Fibroblast of pulmonary artery (primary cell): Measurements from ENCODE around the gene SMCR8.
"Not testable (repeated sequence)": the region's sequence is repeated elsewhere in the genome, so short reads cannot be mapped to it uniquely, and the experiment has no call there.

ENCODE experiments used
- DNase-seq: peaks from one replicate; pipeline ENCODE4 v3.0.0-alpha.2; 2010; ENCODE audit warnings: low read depth
- H3K4me3 ChIP-seq: replicated peaks from 2 replicates; pipeline ENCODE4 v1.5.1; 2011; ENCODE audit warnings: low read depth, mild to moderate bottlenecking, control low read depth, low read length, moderate library complexity
- CTCF ChIP-seq: IDR thresholded peaks from 2 replicates; pipeline ENCODE4 v1.5.1; 2011; ENCODE audit warnings: mild to moderate bottlenecking, control low read depth, low read length, inconsistent platforms; ENCODE audit errors: missing control alignments

The SMCR8 gene

GRCh38 chr17:18328643-18329204 lies 13.6 kb downstream of the SMCR8 start:
- TF ChIP-seq CTCF = no peak
- DNase-seq = no peak
- H3K4me3 ChIP-seq = no peak overlapping the region

DNA sequence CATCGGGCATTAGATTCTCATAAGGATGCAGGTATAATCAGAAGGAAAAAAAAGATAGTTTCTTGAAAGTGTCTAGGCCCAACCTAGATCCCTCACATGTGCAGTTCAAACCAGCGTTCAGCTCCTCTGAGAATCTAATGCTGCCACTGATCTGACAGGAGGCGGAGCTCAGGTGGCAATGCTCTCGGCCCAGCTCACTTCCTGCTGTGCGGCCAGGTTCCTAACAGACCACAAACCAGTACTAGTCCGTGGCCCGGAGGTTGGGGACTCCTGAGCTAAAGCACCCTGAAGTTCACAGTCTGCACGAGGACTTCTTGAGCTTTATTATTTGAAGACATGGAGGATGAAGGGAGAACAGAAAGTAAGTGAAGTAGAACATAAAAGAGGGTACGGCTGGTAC lies 16.8 kb downstream of the SMCR8 start:
- no peak overlapping the region for H3K4me3 ChIP-seq
- no peak for TF ChIP-seq CTCF
- DNase-seq = no peak

- DNase-seq = no peak
- no peak overlapping the region for H3K4me3 ChIP-seq
- TF ChIP-seq CTCF = no peak
Measured at GRCh38 chr17:18332909-18333489, 17.9 kb downstream of the SMCR8 start.

DNA sequence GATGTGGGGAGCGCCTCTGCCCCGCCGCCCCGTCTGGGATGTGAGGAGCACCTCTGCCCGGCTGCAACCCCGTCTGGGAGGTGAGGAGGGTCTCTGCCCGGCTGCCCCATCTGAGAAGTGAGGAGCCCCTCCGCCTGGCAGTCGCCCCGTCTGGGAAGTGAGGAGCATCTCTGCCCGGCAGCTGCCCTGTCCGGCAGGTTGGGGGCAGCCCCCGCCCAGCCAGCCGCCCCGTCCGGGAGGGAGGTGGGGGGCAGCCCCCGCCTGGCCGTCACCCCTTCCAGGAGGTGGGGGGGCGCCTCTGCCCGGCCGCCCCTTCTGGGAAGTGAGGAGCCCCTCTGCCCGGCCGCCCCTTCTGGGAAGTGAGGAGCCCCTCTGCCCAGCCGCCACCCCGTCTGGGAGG lies 23.1 kb downstream of the SMCR8 start:
- DNase-seq, H3K4me3 ChIP-seq: not testable (repeated sequence)

DNA sequence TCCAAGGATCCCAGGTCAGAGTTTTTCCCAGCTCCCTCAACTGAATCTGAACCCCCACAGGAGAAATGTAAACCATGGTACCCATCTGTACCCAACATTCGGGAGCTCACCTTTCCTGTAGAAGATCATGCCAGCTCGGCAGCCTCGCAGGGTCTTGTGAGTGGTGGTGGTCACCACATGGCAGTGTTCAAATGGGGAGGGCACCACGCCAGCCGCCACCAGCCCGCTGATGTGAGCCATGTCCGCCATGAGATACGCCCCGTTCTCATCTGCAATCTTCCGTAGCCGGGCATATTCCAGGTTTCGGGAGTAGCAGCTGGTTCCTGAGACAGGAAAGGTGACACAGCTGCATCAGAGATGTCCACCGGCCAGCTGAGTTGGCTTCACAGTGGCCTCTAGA lies 24.8 kb downstream of the SMCR8 start:
- no peak for DNase-seq
- no peak overlapping the region for H3K4me3 ChIP-seq
- TF ChIP-seq CTCF = no peak

- DNase-seq = no peak
- no peak for TF ChIP-seq CTCF
- H3K4me3 ChIP-seq = no peak overlapping the region
Measured at GRCh38 chr17:18344021-18344420, 28.9 kb downstream of the SMCR8 start.

GRCh38 chr17:18353541-18353940 lies 38.4 kb downstream of the SMCR8 start:
- H3K4me3 ChIP-seq = no peak overlapping the region
- no peak for DNase-seq
- TF ChIP-seq CTCF = no peak
